Calu3 (cell line): ENCODE data around the gene DCUN1D4. TPM values are rescaled to one million over a fixed set of nuclear protein-coding genes. Genes with fewer than 3 reads are reported as not detected.

Experiments
- BruUV-seq: library from RNA; stranded (reverse); fragments of 400-500 nt; replicated peaks from 2 replicates; lab custom pipeline; 2021; lab: Mats Ljungman, UMichigan
- CTCF ChIA-PET: fragments of 300-600 bp; sonication (Branson Sonifier 250); formaldehyde crosslinking; loops from one replicate; lab custom pipeline; 2022; ENCODE audit warnings: antibody characterized with exemption; lab: Charles Lee
- DNase-seq: peaks from one replicate; pipeline ENCODE4 v3.0.0; 2022
- H3K27ac Mint-ChIP-seq: one replicate; pipeline ENCODE4 v1.8.0; 2022; ENCODE audit warnings: mixed read lengths; ENCODE audit not compliant: unreplicated experiment
- H3K27me3 Mint-ChIP-seq: one replicate; pipeline ENCODE4 v1.8.0; 2022; ENCODE audit warnings: mixed read lengths; ENCODE audit not compliant: unreplicated experiment
- H3K36me3 Mint-ChIP-seq: one replicate; pipeline ENCODE4 v1.8.0; 2022; ENCODE audit warnings: mild to moderate bottlenecking, moderate library complexity, mixed read lengths; ENCODE audit not compliant: insufficient read depth, unreplicated experiment
- H3K4me1 Mint-ChIP-seq: one replicate; pipeline ENCODE4 v1.8.0; 2022; ENCODE audit warnings: mild to moderate bottlenecking, low read depth, mixed read lengths; ENCODE audit not compliant: unreplicated experiment
- H3K4me3 Mint-ChIP-seq: one replicate; pipeline ENCODE4 v1.8.0; 2022; ENCODE audit warnings: mild to moderate bottlenecking, low read depth, moderate library complexity, mixed read lengths; ENCODE audit not compliant: unreplicated experiment
- H3K9me3 Mint-ChIP-seq: one replicate; pipeline ENCODE4 v1.8.0; 2022; ENCODE audit warnings: low read depth, mixed read lengths; ENCODE audit not compliant: unreplicated experiment
- intact Hi-C: fragments of 100-400 bp; cut with micrococcal nuclease; formaldehyde crosslinking; loops from one replicate; pipeline ENCODE4 v1.10.0; 2022; ENCODE audit not compliant: unreplicated experiment
- total RNA-seq: library from RNA; stranded (reverse); gene quantifications from 2 replicates; pipeline ENCODE4 v1.2.3, GENCODE V29; 2022
- TF ChIP-seq, protein P1 (sequence below): fragments of 200-600 bp; IDR thresholded peaks from one replicate; pipeline ENCODE4 v1.8.0; 2022; ENCODE audit warnings: antibody characterized with exemption; ENCODE audit not compliant: unreplicated experiment

Gene DCUN1D4
- total RNA-seq, 1 experiment from 2014 or later: 40.3 TPM

DNA sequence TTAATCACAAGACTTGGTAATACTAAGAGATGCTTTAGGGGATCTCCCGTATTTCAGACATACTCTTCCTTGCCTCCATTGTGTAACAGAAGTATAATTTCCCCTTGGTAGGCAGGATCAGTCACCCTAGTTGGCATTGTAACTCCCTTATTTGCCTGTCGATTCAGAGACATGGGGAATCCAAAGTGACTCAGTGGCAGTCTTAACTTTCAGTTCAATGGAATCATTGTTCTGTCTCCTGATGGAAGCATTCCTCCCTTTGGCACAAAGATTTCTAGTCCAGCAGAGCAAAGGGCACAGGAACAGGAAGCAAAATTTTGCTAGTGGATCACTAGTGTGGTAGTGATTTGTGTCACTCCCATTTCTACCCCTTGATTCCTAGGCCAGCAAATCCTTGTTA, 80.4 kb downstream of the DCUN1D4 start:
- CTCF ChIA-PET: no interaction called here
- TF ChIP-seq, protein P1, sequence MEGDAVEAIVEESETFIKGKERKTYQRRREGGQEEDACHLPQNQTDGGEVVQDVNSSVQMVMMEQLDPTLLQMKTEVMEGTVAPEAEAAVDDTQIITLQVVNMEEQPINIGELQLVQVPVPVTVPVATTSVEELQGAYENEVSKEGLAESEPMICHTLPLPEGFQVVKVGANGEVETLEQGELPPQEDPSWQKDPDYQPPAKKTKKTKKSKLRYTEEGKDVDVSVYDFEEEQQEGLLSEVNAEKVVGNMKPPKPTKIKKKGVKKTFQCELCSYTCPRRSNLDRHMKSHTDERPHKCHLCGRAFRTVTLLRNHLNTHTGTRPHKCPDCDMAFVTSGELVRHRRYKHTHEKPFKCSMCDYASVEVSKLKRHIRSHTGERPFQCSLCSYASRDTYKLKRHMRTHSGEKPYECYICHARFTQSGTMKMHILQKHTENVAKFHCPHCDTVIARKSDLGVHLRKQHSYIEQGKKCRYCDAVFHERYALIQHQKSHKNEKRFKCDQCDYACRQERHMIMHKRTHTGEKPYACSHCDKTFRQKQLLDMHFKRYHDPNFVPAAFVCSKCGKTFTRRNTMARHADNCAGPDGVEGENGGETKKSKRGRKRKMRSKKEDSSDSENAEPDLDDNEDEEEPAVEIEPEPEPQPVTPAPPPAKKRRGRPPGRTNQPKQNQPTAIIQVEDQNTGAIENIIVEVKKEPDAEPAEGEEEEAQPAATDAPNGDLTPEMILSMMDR: no peak
- Mint-ChIP-seq H3K4me3 (no peak overlapping the region), H3K27ac (no peak overlapping the region), H3K27me3 (no peaks in the 10 kb centered on the region), H3K4me1 (no peaks in the 10 kb centered on the region), H3K9me3 (no peaks in the 10 kb centered on the region), H3K36me3 (peaks cover 4% of the 10 kb centered on the region)
- no peak for DNase-seq
- BruUV-seq: no TSS peak
- intact Hi-C loops: no loop called here

DNA sequence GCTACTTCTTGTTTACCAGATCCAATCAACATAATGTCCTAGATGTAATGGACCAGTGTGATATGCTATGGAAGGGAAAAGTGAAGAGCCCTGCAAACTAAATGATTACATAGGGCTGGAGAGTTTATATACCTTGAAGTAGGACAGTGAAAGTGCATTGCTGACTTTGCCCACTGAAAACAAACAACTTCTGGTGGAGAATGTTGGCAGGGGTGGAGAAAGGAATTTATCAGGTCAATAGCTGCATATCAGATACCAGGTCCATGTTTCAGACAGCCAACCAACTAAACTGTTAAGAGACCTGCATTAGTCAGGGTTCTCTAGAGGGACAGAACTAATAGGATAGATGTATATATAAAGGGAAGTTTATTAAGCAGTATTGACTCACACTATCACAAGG, 82.4 kb downstream of the DCUN1D4 start:
- H3K27ac Mint-ChIP-seq: no peak overlapping the region
- H3K9me3 Mint-ChIP-seq: no peaks in the 10 kb centered on the region
- peaks cover 4% of the 10 kb centered on the region for H3K36me3 Mint-ChIP-seq
- no peaks in the 10 kb centered on the region for H3K4me1 Mint-ChIP-seq
- TF ChIP-seq, protein P1: no peak
- CTCF ChIA-PET: no interaction called here
- no TSS peak for BruUV-seq
- DNase-seq: no peak
- H3K27me3 Mint-ChIP-seq: no peaks in the 10 kb centered on the region
- no peak overlapping the region for H3K4me3 Mint-ChIP-seq
- intact Hi-C loops: no loop called here

DNA sequence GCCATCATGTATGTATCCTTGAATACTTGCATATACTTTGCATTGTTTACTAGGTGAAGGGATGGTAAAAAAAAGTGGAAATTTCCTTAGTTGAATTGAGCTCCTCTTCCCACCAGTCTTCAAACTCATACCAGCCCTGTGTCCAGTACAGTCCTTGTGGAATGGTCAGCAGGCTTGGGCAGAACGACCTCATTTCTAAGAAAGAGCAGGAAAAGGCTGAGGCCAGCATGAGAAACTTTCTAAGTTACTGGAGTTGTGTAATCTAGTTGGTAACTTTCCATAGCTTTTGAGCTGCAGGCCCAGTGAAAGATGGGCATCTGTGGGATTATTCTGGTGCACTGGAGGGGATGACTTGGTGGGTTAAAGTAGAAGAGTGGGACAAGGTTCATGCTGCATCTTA, 87.6 kb downstream of the DCUN1D4 start:
- no peak for DNase-seq
- TF ChIP-seq, protein P1: no peak
- no peak overlapping the region for H3K4me3 Mint-ChIP-seq
- H3K36me3 Mint-ChIP-seq: peaks cover 4% of the 10 kb centered on the region
- BruUV-seq: no TSS peak
- no peak overlapping the region for H3K27ac Mint-ChIP-seq
- intact Hi-C loops: no loop called here
- no peaks in the 10 kb centered on the region for H3K27me3 Mint-ChIP-seq
- H3K9me3 Mint-ChIP-seq: no peaks in the 10 kb centered on the region
- CTCF ChIA-PET: no interaction called here
- no peaks in the 10 kb centered on the region for H3K4me1 Mint-ChIP-seq

DNA sequence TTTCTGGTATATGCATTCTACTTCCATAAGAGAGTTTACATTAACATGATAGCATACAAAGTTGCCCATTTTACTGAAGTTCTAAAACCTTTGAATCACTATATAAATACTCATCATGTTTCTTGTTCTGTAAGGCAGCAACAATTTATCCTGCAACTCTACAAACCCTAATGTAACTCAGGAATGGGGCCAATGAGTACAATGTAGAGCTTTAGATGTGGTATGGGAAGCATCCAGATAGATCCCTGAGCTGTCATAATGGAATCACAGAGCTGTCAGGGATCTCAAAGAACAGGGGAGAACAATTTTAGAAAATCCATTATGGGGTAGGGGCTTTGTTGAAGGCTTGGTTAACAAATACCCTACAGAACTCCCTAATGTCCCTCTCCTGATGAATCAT, 88.5 kb downstream of the DCUN1D4 start:
- H3K4me1 Mint-ChIP-seq: no peaks in the 10 kb centered on the region
- no peaks in the 10 kb centered on the region for H3K9me3 Mint-ChIP-seq
- no peak overlapping the region for H3K27ac Mint-ChIP-seq
- no peak for DNase-seq
- no peak overlapping the region for H3K4me3 Mint-ChIP-seq
- intact Hi-C loops: no loop called here
- BruUV-seq: no TSS peak
- H3K36me3 Mint-ChIP-seq: peaks cover 4% of the 10 kb centered on the region
- CTCF ChIA-PET: no interaction called here
- H3K27me3 Mint-ChIP-seq: no peaks in the 10 kb centered on the region
- TF ChIP-seq, protein P1: no peak
